Activated T-cell treated with anti-CD3 and anti-CD28 coated beads, Interleukin-2, amount 50 U/mL, for 4 hours (primary cell): ENCODE data around the gene MITF. TPM values are rescaled to one million over a fixed set of nuclear protein-coding genes. Genes with fewer than 3 reads are reported as not detected.

ENCODE experiments used
- ATAC-seq, 2 donors: fragments of 200-7000 bp; cut with Tn5 transposase; one replicate each; pipeline ENCODE4 v1.10.0; 2021
- DNase-seq: peaks from one replicate; pipeline ENCODE4 v3.0.0-alpha.2; 2020
- H3K27me3 Mint-ChIP-seq: one replicate; pipeline ENCODE4 v1.8.0; 2021; ENCODE audit warnings: low read depth, mixed read lengths
- H3K36me3 Mint-ChIP-seq: one replicate; pipeline ENCODE4 v1.8.0; 2022; ENCODE audit warnings: mixed read lengths; ENCODE audit not compliant: insufficient read depth
- H3K4me1 Mint-ChIP-seq: one replicate; pipeline ENCODE4 v1.8.0; 2021; ENCODE audit warnings: low read depth, mixed read lengths
- H3K4me3 Mint-ChIP-seq: one replicate; pipeline ENCODE4 v1.8.0; 2021; ENCODE audit warnings: mild to moderate bottlenecking, moderate library complexity, mixed read lengths
- H3K9me3 Mint-ChIP-seq: one replicate; pipeline ENCODE4 v1.8.0; 2021; ENCODE audit warnings: mixed read lengths
- total RNA-seq, 3 donors: library from RNA; stranded (reverse); gene quantifications; one replicate each; pipeline ENCODE4 v1.2.1, GENCODE V29; 2021

Gene MITF
- total RNA-seq, 3 donors from 2014 or later = 0.05 TPM; not detected in 2

DNA sequence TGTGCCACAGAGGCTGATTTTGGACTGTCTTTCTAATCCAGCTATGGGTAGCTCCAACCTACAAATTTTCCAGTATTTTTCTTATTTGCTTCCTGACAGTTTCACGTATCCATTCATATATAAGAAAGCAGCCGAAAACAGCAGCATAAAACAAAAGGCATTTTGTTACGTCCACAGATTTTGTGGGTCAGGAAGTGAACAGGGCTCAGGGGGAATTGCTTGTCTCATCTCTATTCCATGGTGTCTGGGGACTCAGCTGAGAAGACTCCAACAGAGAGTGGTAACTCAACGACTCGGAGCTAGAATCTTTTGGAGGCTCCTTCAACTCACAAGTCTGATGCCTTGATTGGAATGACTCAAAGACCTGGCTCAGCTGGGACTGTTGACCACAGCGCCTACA is 248.6 kb downstream of the MITF start:
- Mint-ChIP-seq H3K36me3 (no peaks in the 10 kb centered on the region), H3K9me3 (no peaks in the 10 kb centered on the region), H3K4me1 (no peaks in the 10 kb centered on the region), H3K4me3 (no peak overlapping the region), H3K27me3 (no peaks in the 10 kb centered on the region)
- ATAC-seq (no peak), DNase-seq (no peak)

DNA sequence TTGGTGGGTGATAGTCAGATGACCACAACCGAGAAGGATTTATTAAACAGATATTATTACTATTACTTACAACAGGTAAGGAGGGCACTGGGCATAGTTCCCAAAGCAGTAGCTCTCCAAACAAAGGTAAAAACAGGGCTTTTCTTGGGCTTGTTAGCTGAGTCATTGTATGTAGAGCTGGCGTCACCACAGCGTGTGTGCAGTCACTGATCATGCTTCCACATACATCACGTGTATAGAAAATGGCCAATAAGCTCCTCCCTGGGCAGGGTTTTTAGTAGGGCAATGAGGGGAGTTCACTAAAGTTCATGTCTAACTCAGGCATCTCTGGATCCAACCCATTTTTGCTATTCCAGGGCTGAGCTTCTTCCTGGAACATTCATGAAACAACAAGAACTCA is 254.5 kb downstream of the MITF start:
- H3K4me3 Mint-ChIP-seq = no peak overlapping the region
- ATAC-seq = no peak
- H3K9me3 Mint-ChIP-seq = no peaks in the 10 kb centered on the region
- no peaks in the 10 kb centered on the region for H3K4me1 Mint-ChIP-seq
- no peak for DNase-seq
- no peaks in the 10 kb centered on the region for H3K36me3 Mint-ChIP-seq
- H3K27me3 Mint-ChIP-seq = no peaks in the 10 kb centered on the region

DNA sequence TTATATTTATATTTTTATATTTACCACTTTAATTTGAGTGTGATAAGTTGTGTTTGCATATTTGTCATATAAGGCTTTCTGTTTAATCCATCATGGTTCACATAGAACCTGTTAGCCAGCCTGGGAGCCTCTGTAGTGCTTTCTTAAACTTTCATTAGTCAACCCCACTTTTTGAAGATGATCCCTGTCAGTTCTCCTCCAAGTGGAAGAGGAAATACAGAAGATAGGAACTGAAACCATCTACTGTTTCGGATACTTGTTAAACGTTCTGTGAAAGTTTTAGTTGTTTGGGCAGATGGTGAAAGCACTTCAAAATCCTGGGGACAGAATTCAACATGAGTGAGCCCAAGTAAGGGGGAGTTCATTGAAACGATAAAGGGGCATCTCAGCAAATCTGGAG is 255.7 kb downstream of the MITF start:
- Mint-ChIP-seq H3K4me3 (no peak overlapping the region), H3K36me3 (no peaks in the 10 kb centered on the region), H3K9me3 (peaks cover 4% of the 10 kb centered on the region), H3K27me3 (no peaks in the 10 kb centered on the region), H3K4me1 (no peaks in the 10 kb centered on the region)
- DNase-seq (no peak), ATAC-seq (no peak)

DNA sequence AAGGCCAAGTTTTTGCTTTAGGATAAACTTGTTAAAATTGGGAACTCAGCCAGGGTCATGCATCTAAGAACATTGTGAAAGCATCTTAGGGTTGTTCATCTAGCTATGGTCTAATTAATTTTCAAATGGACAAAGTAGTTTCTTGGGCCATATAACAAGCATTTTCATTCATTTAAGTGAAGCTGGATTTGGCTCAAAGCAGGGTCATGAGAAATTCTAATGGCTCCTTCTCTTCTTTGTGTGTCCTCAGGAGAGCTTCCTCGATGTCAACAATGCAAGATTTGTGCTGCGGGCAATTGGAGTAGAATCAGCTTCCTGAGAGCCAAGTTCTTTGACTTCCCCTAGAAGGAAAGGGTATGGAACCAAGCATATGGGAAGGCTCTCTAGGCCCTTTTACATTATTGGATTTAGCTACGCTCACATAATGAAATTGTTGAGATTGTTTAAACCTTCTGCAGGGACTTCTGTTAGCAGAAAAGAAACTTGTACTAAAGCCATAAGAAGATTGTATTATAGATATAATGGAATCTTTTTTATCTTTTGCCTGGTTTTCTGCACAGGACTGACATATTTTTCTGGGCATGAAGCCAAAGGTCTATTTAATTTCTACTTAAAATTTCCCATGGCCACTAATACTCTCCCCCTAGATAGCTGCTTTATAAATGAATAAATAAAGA is 258.5 kb downstream of the MITF start:
- peaks cover 8% of the 10 kb centered on the region for H3K9me3 Mint-ChIP-seq
- no peaks in the 10 kb centered on the region for H3K27me3 Mint-ChIP-seq
- no peak overlapping the region for H3K4me3 Mint-ChIP-seq
- no peaks in the 10 kb centered on the region for H3K4me1 Mint-ChIP-seq
- ATAC-seq (no peak), DNase-seq (no peak)
- no peaks in the 10 kb centered on the region for H3K36me3 Mint-ChIP-seq

DNA sequence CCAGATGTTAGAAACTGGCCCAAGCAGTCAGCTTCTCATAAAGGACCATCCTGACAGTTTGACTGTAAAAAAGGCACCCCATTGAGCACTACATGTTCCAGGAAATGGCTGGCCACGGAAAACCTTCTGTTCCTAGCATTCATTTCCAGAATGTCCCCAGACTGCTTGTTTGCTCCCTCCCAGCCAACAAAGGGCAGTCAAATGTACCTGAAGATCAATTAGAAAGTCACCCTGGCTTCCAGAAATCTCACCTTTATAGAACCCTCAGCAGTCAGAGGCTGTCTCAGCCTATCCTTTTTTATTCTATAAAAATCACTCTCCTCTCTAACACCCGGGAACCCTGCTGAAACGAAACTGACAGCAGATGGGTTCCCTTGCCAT is 259.5 kb downstream of the MITF start:
- DNase-seq = no peak
- H3K9me3 Mint-ChIP-seq = peaks cover 8% of the 10 kb centered on the region
- ATAC-seq = no peak

DNA sequence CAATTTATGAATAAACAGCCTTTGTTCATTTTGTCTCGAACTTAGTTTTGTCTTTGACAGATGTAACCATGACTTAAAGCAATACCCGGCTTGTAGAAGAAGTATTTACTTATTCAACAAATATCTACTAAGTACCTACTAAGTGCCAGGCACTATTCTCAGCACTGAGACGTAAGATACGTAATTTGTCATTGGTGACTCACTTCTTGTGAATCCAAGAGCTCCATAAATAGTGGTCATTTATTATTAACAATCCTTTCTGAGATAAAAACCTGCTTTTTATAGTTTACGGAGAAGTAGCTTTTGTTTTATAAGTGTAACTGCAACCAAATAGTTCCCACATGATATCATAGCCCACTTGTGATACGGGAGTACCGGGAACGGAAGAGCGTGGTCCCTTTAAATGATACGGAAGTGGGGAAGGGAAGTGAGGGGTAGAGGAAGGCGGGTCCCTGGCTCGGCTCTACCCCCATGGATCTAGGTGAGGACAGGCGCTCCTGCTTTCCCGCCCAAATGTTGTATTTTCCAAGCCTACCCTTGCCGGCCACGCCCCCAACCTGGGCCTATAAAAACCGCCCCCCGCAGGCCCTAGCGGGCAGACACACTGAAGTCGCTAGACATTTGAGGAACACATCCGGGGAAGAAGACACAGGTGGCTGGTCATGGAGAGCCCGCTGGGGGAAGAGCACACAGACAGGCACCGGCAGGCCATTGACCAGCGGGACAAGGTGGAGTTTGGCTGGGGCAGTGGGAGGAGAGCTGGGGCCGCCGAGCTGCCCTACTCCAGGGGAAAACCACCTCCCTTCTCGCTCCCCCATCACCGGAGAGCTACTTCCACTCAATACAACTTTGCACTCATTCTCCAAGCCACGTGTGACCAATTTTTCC is 260.1 kb downstream of the MITF start, which contains the start of gene SAMMSON:
Gene SAMMSON (plus strand): TSS at position 594 of the 888 bp plus-strand sequence.
- DNase-seq (no peak), ATAC-seq (no peak)
- Mint-ChIP-seq H3K4me1 (no peaks in the 10 kb centered on the region), H3K9me3 (peaks cover 8% of the 10 kb centered on the region), H3K36me3 (no peaks in the 10 kb centered on the region), H3K4me3 (no peak within 1 kb of the TSS), H3K27me3 (no peaks in the 10 kb centered on the region)

More for the DNA sequence above, 259.5 kb downstream of the MITF start:
- Mint-ChIP-seq H3K4me3 (no peak overlapping the region), H3K27me3 (no peaks in the 10 kb centered on the region), H3K4me1 (no peaks in the 10 kb centered on the region), H3K36me3 (no peaks in the 10 kb centered on the region)

DNA sequence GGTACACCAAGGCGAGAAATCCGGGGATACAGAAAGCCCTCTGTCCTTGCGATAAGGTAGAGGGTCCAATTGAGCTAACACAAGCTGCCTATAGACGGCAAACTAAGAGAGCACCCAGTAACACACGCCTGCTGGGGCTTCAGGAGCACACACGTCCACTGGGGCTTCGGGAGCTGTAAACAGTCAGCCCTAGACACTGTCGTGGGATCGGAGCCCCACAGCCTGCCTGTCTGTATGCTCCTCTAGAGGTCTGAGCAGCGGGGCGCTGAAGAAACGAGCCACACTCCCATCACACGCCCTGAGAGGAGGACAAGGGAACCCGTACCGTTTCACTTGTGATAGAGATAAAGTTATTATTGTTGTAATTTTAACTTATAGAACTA is 260.8 kb downstream of the MITF start:
- no peaks in the 10 kb centered on the region for H3K27me3 Mint-ChIP-seq
- ATAC-seq (no peak), DNase-seq (no peak)
- no peaks in the 10 kb centered on the region for H3K36me3 Mint-ChIP-seq
- H3K9me3 Mint-ChIP-seq = peaks cover 8% of the 10 kb centered on the region
- no peak overlapping the region for H3K4me3 Mint-ChIP-seq
- H3K4me1 Mint-ChIP-seq = no peaks in the 10 kb centered on the region

DNA sequence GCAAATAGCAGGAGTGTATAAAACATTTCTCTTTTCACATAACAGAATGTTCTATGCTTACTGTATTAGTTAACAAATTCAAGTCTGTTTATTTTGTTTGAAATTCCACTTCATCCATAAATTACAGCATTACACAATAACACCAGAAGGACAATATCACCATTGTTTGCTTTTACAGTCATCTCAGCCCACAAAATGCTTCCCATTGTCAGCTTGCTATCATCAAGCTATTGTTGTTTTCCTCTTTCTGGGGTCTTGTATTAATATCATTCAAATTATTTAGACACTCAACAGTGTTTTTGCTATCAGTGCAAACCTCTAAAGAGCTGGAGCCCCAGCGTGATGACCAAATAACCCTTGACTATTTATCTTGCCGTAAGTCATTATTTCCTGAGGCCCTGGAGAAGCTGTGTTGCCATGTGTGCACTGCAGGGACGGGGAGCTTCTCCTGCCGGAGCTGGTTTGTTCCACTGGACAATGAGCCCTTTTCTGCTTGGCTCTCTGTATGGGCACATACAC is 261.4 kb downstream of the MITF start:
- no peaks in the 10 kb centered on the region for H3K36me3 Mint-ChIP-seq
- peaks cover 8% of the 10 kb centered on the region for H3K9me3 Mint-ChIP-seq
- no peaks in the 10 kb centered on the region for H3K4me1 Mint-ChIP-seq
- no peak for DNase-seq
- no peak overlapping the region for H3K4me3 Mint-ChIP-seq
- ATAC-seq = no peak
- H3K27me3 Mint-ChIP-seq = no peaks in the 10 kb centered on the region

DNA sequence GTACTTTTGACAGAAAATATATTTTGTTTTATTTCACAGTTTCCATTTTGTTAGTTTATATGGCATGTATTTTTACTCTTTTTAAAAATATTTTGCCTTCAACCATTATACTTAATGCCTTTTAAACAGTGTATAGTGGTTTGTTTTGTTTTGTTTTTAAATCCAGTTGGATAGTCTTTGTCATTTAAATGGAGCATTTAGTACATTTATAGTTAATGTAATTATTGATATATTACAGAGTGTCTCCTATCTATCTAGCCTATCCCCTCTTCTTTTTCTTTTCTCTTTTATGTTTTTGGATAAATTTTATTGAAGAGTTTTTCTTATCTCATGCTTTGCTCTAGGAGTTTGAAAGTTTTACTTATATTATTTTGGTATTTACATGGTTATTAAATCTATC is 263.9 kb downstream of the MITF start:
- no peaks in the 10 kb centered on the region for H3K27me3 Mint-ChIP-seq
- ATAC-seq = no peak

DNA sequence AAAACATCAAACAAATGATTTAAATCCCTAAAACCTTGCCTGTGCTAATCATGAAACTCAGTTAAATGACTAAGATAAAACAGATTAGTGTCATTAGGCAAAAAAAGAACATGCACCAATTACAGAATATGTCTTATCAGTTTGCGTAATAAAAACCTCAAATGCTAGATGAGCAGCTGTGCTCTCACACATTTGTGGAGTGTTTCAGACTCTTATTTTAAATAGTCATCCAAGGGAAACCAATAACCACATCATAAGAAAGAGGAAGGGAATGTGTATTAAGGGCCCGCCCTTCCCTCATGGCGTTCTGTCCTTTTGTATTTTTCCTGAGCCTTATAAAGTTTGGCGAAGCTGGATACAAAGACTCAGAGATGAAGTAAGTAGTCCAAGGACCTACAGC is 266.8 kb downstream of the MITF start:
- ATAC-seq (no peak), DNase-seq (no peak)
- Mint-ChIP-seq H3K4me3 (no peak overlapping the region), H3K4me1 (no peaks in the 10 kb centered on the region), H3K9me3 (no peaks in the 10 kb centered on the region), H3K27me3 (no peaks in the 10 kb centered on the region), H3K36me3 (no peaks in the 10 kb centered on the region)

More for the DNA sequence above, 263.9 kb downstream of the MITF start:
- Mint-ChIP-seq H3K36me3 (no peaks in the 10 kb centered on the region), H3K9me3 (peaks cover 8% of the 10 kb centered on the region), H3K4me1 (no peaks in the 10 kb centered on the region), H3K4me3 (no peak overlapping the region)
- DNase-seq = no peak

DNA sequence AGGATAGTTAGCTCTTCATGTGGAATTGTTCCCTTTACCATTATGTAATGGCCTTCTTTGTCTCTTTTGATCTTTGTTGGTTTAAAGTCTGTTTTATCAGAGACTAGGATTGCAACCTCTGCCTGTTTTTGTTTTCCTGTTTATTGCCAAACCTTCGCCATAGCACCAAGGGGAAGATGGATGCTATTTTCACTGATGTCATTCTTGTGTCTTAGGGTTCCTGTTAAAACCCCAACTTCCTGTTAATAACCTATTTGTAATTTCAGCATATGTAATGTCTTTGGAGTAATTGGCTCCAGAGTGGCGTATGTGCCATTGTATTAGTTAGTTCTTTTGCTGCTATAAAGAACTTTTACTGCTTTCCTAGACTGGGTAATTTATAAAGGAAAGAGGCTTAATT is 271.1 kb downstream of the MITF start:
- ATAC-seq (no peak), DNase-seq (no peak)
- Mint-ChIP-seq H3K9me3 (no peaks in the 10 kb centered on the region), H3K27me3 (no peaks in the 10 kb centered on the region), H3K4me1 (no peaks in the 10 kb centered on the region), H3K36me3 (no peaks in the 10 kb centered on the region), H3K4me3 (no peak overlapping the region)

DNA sequence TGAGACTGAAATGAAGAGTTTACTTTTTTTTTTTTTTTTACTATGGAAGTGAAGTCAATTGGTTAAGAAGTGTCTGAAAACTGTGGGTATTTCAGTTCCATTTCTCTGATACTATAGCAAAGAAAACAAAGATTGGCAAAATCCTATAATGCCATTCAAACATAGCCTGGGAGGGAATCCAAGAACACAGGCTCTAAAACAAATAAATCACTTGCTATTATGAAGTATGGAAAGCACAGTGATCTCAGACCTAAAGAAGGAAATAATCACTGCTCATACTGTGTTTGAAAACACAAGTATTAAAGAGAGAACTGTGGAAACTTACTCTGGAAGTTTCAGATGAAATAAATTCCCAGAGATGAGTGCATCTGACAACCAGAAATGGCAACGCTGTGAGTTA is 272.3 kb downstream of the MITF start:
- no peaks in the 10 kb centered on the region for H3K27me3 Mint-ChIP-seq
- no peaks in the 10 kb centered on the region for H3K9me3 Mint-ChIP-seq
- DNase-seq = no peak
- H3K4me3 Mint-ChIP-seq = no peak overlapping the region
- ATAC-seq = no peak
- H3K36me3 Mint-ChIP-seq = no peaks in the 10 kb centered on the region
- no peaks in the 10 kb centered on the region for H3K4me1 Mint-ChIP-seq
